ENCODE data around the gene SOX15.

SOX15 gene

DNA sequence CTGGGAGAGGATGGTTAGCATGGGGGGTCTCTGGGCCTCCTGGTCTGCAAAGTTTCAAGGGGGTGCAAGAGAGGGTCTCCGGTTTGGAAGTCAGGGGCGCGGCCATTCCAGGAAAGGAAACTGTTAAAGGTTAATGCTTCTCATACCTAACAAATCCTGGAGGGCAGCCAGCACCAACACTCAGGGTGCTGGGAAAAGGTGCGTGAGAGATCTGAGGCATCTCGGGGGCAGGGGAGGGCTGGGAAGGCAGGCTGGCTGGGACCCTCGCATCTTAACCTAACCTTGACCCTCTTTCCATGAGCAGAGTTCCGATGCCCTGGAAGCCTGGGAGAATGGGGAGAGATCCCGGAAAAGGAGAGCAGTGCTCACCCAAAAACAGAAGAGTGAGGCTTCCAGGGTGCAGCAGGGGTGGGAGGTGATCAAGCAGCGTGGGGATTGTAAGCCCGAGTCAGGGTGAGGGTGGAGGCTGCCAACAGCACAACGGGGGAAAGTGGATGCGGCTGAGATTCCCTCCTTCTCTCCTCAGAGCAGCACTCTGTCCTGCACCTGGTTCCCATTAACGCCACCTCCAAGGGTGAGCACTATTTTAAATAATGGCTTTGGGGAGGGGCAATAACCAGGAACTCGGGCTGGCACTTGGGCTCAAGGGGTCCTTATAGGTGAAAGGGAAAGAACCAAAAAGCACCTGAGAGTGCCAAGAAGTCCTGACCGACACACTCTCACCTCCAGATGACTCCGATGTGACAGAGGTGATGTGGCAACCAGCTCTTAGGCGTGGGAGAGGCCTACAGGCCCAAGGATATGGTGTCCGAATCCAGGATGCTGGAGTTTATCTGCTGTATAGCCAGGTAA, 30.3 kb downstream of the SOX15 start:
- no peak for DNase-seq (ENCODE audit: low read depth in 2 of 2, low spot score in 1 of 2)

DNA sequence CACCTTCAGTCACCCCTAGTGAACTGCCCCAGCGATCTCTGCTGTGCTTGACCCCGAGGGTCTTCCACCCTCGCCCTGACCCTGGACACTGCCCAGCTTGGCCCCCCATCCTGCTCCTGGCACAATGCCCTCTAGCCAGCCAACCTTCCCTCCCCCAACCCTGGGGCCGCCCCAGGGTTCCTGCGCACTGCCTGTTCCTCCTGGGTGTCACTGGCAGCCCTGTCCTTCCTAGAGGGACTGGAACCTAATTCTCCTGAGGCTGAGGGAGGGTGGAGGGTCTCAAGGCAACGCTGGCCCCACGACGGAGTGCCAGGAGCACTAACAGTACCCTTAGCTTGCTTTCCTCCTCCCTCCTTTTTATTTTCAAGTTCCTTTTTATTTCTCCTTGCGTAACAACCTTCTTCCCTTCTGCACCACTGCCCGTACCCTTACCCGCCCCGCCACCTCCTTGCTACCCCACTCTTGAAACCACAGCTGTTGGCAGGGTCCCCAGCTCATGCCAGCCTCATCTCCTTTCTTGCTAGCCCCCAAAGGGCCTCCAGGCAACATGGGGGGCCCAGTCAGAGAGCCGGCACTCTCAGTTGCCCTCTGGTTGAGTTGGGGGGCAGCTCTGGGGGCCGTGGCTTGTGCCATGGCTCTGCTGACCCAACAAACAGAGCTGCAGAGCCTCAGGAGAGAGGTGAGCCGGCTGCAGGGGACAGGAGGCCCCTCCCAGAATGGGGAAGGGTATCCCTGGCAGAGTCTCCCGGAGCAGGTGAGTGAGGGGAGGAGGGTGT, 31.2 kb downstream of the SOX15 start, which contains the start of gene TNFSF13:
TNFSF13 (plus strand) TSS at position 207 of the 776 bp plus-strand sequence; CDS start at position 497, 290 bp downstream.
- DNase-seq (ENCODE audit: low read depth in 2 of 2, low spot score in 1 of 2): no peak

DNA sequence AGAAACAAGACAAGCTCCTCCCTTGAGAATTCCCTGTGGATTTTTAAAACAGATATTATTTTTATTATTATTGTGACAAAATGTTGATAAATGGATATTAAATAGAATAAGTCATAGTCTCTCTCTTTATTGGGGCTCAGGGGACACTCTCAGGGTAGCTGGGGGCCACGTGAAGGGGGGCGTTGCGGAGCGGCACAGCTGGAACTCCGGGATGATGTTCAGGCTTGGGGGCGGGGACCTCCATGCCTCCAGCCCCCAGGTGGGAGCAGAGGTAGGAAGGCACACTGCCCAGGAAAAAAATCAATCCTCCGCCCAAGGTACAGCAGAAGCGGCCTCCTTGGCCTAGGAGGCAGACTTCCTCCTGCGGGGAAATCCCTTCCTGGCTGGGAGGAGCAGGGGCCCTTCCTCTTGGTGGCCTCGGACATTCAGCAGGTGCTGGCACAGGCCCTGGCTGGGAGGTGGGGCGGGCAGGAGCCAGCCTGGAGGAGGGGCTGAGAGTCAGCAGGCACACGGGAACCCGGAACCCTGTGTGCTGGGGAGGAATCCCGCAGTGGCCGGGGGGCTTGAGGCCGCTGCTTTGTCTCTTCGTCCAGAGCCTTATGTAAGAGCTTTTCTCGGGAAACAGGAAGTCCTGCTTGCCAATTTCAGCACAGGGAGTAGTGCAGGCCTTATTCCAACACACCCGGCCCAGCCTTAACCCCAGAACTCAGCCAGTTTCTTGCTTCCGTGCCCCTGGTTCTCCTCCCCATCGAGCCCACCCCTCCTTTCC, 31.9 kb downstream of the SOX15 start:
- DNase-seq (ENCODE audit: low read depth in 2 of 2, low spot score in 1 of 2): no peak

DNA sequence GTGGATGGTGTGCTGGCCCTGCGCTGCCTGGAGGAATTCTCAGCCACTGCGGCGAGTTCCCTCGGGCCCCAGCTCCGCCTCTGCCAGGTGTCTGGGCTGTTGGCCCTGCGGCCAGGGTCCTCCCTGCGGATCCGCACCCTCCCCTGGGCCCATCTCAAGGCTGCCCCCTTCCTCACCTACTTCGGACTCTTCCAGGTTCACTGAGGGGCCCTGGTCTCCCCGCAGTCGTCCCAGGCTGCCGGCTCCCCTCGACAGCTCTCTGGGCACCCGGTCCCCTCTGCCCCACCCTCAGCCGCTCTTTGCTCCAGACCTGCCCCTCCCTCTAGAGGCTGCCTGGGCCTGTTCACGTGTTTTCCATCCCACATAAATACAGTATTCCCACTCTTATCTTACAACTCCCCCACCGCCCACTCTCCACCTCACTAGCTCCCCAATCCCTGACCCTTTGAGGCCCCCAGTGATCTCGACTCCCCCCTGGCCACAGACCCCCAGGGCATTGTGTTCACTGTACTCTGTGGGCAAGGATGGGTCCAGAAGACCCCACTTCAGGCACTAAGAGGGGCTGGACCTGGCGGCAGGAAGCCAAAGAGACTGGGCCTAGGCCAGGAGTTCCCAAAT, 32.6 kb downstream of the SOX15 start:
- no peak for DNase-seq (ENCODE audit: low read depth in 2 of 2, low spot score in 1 of 2)

DNA sequence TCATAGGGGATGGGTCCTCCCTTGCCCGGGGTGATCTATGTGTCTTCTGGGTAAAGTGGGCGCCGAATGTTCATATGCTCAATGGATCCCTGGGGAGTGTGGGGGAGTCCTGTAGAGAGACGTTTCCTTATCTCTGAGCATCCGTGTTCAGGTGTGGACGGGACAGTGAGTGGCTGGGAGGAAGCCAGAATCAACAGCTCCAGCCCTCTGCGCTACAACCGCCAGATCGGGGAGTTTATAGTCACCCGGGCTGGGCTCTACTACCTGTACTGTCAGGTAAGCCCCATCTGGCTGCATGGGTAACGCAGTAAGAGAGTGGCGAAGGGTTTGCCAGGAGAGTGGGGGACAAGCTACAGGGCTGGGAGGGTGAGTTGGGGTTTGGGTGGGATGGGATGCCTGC, 33.3 kb downstream of the SOX15 start:
- DNase-seq (ENCODE audit: low read depth in 2 of 2, low spot score in 1 of 2): no peak

DNA sequence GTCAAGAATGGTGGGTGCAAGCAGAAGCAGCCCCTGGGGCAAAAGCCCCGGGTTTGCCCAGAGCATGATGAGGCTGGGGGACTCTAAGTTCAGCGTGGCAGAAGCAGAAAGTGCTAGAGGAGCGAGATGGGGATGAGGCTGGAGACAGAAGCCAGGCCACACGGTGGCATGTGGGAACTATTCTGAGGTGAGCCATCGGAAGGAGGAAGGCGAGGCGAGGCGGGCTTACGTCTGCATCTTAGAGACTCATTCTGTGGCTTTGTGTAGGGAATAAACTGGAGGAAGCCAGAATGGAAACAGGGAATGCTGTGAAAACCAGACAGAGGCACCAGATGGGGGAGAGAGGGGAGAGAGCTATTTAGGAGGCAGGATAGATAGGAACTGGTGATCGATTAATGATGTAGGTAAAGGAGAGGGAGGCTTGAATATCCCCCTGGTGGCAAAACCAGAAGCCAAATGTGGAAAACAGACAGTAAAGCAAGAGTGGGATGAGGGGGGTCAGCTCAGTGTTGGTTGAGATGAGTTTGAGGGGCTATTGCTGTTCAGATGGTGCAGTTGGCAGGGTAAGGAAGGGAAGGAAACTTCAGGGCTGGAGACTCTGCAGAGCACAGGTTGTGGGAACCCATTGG, 34.5 kb downstream of the SOX15 start:
- no peak for DNase-seq (ENCODE audit: low read depth in 2 of 2, low spot score in 1 of 2)

DNA sequence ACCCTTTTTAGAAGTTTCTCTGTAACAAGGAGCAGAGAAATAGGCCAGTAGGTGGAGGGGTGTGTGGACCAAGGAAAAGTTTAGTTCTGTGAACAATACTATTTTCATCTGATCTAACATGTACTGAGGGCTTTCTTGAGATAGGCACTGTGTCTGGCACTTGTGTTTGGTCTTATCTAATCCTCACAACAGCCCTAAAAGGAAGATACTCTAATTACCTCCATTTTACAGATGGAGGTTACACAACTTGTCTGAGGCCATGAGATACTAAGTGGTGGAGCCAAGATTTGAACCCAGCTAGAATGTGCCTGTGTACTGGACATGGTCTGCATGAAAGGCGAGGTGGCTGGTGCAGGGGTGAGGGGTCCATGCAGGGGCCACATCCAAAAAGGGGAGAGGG, 36.5 kb downstream of the SOX15 start:
- DNase-seq (ENCODE audit: low read depth in 2 of 2, low spot score in 1 of 2): no peak

DNA sequence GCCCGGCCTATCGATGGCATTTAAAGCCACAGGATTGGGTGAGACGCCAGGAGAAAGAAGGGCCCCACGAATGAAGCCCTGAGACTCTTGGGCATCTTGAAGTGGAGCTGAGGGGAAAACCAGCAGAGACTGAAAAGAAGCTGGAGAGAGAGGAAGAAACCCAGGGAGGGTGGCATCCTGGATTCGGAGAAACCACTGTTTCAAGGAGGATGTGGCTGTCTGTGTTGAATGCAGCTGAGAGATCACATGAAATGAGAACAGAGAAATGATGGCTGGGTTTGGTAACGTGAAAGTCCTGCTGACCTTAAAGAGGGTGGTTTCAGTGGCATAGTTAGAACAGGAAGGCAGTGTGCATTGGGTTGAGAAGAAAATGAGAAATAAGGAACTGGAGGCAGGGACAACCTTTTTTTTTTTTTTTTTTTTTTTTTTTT, 37.3 kb downstream of the SOX15 start:
- DNase-seq (ENCODE audit: low read depth in 2 of 2, low spot score in 1 of 2): no peak

DNA sequence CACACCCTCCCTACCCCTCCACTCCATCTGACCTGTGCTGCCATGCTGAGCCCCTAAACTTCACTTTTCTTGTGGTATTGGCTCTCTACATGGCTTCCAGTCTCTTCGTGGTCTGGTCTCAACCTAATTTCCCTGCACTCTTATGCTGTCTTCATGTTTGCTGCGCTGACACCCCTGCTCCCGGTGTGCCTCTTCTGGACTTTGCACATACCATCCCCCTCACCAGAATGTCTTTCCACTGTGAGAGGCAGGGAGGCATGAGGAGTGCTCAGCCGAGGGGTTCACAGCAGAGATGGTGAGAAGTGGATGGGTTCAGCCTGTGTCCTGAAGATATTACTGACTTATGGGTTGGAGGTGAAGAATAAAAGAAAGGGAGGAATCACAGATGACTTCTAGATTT, 38.5 kb downstream of the SOX15 start:
- DNase-seq (ENCODE audit: low read depth in 2 of 2, low spot score in 1 of 2): no peak

DNA sequence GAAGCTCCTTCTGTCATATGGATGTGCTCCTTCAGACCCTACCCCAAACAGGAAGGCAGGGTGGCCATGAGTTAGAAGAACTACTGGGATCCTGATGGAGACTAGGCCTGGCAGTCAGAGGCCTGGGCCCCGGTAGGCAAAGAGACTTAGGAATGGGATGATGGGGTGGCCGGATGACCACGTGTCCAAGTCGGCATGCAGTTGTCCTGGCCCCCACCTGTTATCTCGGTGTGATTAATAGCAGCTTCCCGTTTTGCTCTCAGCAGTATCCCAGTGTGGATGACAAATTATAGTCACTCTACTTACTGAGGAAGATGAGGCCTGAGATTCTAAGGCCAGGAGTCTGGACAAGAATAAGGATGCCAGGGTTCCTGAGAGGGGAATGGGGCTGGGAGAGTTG, 39.5 kb downstream of the SOX15 start:
- DNase-seq (ENCODE audit: low read depth in 2 of 2, low spot score in 1 of 2): no peak

DNA sequence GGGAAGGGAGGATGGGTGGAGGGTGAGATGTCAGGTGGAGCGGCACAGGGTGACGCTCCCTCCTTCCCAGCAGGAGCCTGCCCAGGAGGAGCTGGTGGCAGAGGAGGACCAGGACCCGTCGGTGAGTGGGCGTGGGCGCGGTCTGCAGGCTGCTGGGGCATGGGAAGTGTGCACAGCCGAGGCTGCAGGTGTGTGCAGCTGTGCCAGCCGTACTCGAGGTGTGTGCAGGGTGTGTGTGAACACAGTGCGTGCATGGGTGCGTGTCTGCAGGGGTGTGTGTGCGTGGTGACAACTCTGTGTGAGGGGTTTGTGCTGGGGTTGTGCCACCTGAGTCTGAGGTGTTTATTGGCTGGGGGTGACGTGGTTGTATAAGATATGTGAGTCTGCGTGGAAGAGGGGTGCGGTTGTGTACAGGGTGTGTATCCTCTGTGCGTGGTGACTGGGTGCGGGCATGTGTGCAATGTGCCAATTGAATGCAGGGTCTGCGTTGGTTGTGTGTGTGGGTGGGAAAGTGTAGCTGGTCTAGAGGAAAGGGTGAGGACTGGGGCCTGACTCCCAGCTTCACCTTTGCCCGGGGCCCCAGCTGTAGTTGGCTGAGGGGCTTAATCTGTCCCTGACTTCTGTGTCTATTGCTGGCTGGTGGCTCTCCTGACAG, 40.4 kb downstream of the SOX15 start:
- DNase-seq (ENCODE audit: low read depth in 2 of 2, low spot score in 1 of 2): no peak

DNA sequence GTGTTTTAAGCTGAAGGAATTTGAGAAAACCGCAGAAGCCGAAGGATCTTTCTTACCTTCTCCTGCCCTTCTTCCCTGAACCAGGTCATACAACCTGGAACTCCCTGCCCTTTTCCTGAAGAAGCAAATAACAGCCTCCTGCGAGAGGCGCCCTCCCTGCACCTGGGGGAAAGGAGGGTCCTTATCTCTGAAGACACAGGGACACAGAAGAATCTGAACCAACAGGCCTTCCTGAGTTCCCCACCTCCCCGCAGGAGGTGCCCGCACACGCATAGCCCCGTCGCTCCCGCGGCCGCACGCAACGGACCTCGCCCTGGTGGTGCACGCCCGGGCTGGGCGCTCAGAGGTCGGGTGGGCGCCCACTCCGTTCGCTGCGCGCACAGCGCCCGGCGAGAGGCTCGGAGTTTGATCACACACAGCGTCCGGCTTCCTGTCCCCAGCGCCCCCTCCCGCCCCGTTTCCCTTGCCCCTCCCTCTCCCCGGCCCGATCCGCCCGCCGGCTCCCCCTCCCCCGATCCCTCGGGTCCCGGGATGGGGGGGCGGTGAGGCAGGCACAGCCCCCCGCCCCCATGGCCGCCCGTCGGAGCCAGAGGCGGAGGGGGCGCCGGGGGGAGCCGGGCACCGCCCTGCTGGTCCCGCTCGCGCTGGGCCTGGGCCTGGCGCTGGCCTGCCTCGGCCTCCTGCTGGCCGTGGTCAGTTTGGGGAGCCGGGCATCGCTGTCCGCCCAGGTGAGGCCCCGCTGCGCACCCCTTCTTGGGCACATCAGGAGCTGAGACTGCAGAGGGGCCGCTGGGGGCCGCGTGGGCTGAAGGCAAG, 41.1 kb downstream of the SOX15 start, which contains the start of gene TNFSF12:
TNFSF12 (plus strand) TSS at position 474 of the 816 bp plus-strand sequence; CDS start at position 570, 96 bp downstream.
- no peak for DNase-seq (ENCODE audit: low read depth in 2 of 2, low spot score in 1 of 2)

DNA sequence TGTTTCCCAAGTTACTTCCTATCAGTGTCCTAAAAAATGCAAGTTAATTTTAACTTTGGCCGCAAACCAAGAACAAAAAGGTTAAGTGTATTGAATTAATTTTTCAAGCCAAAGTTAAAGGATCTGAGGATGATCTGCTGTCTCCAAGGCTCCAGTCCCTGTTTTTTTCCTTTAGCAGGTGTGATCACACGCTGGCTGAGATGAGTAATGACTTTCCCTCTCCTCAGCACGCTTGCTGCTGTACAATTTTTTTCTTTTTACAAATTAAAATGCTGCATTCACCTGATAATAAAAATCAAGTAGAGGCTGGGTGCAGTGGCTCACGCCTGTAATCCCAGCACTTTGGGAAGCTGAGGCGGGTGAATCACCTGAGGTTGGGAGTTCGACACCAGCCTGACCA, 45.0 kb downstream of the SOX15 start:
- DNase-seq (ENCODE audit: low read depth in 2 of 2, low spot score in 1 of 2): no peak

DNA sequence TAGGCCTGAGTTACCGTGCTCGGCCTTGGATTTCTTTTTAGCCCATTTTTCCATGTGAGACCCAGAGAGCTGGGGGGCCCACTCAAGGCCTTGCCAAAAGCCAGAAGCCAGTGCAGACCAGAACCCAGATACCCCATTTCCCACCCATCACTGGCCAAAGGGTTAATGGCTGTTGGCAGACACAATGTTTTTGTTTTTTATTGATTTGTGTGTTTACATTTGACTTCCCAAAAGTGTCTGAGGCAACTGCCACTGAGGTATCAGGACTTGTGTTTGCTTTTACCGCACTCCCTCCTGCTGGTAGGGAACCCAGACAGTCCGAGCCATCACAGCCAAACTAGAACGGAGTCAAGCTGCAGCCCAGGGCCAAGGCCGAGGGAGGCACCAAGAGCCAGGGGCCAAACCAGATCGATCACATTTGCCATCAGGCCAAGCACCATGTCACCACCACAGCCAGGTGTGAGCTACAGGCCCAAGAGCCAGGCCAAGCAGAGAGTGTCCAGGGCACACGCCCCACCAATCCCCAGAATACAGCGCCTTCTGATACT, 48.7 kb downstream of the SOX15 start:
- no peak for DNase-seq (ENCODE audit: low read depth in 2 of 2, low spot score in 1 of 2)

DNA sequence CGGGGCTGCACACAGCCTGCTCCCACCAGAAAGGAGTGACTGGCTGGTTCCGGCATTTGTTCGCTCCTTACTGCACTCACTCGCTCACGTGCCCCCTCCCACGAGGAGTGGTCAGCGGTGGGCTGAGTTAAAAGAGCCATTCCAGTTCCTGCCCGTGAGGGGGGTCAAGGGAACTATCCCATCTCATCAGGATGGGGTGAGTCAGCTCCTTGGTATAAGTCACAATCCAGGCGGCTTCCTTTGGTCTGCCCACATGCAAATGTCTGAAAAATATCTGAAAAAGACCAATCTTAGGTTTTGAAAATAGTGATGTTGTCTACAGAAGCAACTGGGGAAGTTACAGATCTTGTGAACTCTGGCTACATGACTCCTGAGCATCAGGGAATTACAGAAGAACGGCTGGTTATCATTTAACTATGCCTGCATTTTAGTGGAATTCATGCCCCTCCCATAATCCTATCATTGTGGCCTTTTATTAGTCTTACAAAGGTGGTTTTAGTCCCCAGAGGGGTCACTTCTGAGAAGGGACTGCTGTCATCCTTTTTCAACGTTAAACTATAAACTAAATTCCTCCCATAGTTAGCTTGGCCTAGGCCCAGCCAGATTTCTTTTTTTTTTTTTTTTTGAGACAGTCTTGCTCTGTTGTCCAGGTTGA, 50.9 kb downstream of the SOX15 start:
- no peak for DNase-seq (ENCODE audit: low read depth in 2 of 2, low spot score in 1 of 2)

Measured in stimulated activated CD8-positive, alpha-beta memory T cell treated with anti-CD3 and anti-CD28 coated beads, Interleukin-4, amount 100 ng/mL, for 1 hour (primary cell).